Skeletal muscle cell (primary cell): ENCODE data around the gene TJP3.

Experiments used
- DNase-seq: peaks from one replicate; pipeline ENCODE4 v3.0.0-alpha.2; 2010; ENCODE audit warnings: low read depth
- H3K4me3 ChIP-seq: 2 replicates; pipeline ENCODE4 v1.5.1; 2011; ENCODE audit warnings: low read depth, mild to moderate bottlenecking, control low read depth, low read length, moderate library complexity

The TJP3 gene

GRCh38 chr19:3687774-3688706 lies 20.1 kb upstream of the TJP3 start:
- no peak for DNase-seq
- H3K4me3 ChIP-seq, result no peak overlapping the region

- DNase-seq, result no peak
- H3K4me3 ChIP-seq, result no peak overlapping the region
Observed at GRCh38 chr19:3690551-3691371, 17.4 kb upstream of the TJP3 start.

- DNase-seq, result no peak
Observed at GRCh38 chr19:3691372-3691716, 16.8 kb upstream of the TJP3 start.

GRCh38 chr19:3691726-3692125 lies 16.5 kb upstream of the TJP3 start:
- DNase-seq, result no peak

More at GRCh38 chr19:3691372-3691716, 16.8 kb upstream of the TJP3 start:
- H3K4me3 ChIP-seq, result no peak overlapping the region

GRCh38 chr19:3692141-3693024 lies 15.8 kb upstream of the TJP3 start:
- DNase-seq, result no peak

More at GRCh38 chr19:3691726-3692125, 16.5 kb upstream of the TJP3 start:
- no peak overlapping the region for H3K4me3 ChIP-seq

GRCh38 chr19:3693025-3693925 lies 14.9 kb upstream of the TJP3 start:
- no peak overlapping the region for H3K4me3 ChIP-seq
- no peak for DNase-seq

More at GRCh38 chr19:3692141-3693024, 15.8 kb upstream of the TJP3 start:
- H3K4me3 ChIP-seq, result no peak overlapping the region

GRCh38 chr19:3694361-3695123 lies 13.6 kb upstream of the TJP3 start:
- H3K4me3 ChIP-seq, result no peak overlapping the region
- DNase-seq, result no peak

GRCh38 chr19:3695124-3695733 lies 13.0 kb upstream of the TJP3 start:
- DNase-seq, result no peak
- no peak overlapping the region for H3K4me3 ChIP-seq

GRCh38 chr19:3695986-3696659 lies 12.1 kb upstream of the TJP3 start:
- H3K4me3 ChIP-seq, result no peak overlapping the region
- DNase-seq, result no peak

- H3K4me3 ChIP-seq, result no peak overlapping the region
- no peak for DNase-seq
Observed at GRCh38 chr19:3696660-3696995, 11.6 kb upstream of the TJP3 start.

GRCh38 chr19:3697094-3697493 lies 11.1 kb upstream of the TJP3 start:
- H3K4me3 ChIP-seq, result no peak overlapping the region
- DNase-seq, result no peak

- no peak for DNase-seq
- no peak overlapping the region for H3K4me3 ChIP-seq
Observed at GRCh38 chr19:3697671-3698385, 10.4 kb upstream of the TJP3 start.

GRCh38 chr19:3698386-3698950 lies 9.7 kb upstream of the TJP3 start:
- H3K4me3 ChIP-seq, result peak overlapping the region; percentile 15
- no peak for DNase-seq

- no peak for DNase-seq
Observed at GRCh38 chr19:3698974-3699740, 9.0 kb upstream of the TJP3 start.

GRCh38 chr19:3699741-3700241 lies 8.4 kb upstream of the TJP3 start:
- no peak for DNase-seq
- peak overlapping the region; percentile 86 for H3K4me3 ChIP-seq

More at GRCh38 chr19:3698974-3699740, 9.0 kb upstream of the TJP3 start:
- H3K4me3 ChIP-seq, result peak overlapping the region; percentile 86
